ENCODE measurements around the gene PDZK1IP1.
A peak's percentile ranks its signal among the peaks of the same experiment; 100 is the strongest.
"Not testable (repeated sequence)": the region's sequence is repeated elsewhere in the genome, so short reads cannot be mapped to it uniquely, and the experiment has no call there.

The PDZK1IP1 gene

GRCh38 chr1:47160716-47161115 is 29.1 kb downstream of the PDZK1IP1 start:
- DNase-seq (ENCODE audit: insufficient read length, low spot score) (no peak), FAIRE-seq (no peak)
- TF ChIP-seq CTCF (IDR thresholded peaks at IDR 0.05; ENCODE audit: insufficient read depth, missing control alignments): no peak

GRCh38 chr1:47157957-47158356 is 31.9 kb downstream of the PDZK1IP1 start:
- not testable (repeated sequence) for FAIRE-seq; DNase-seq (ENCODE audit: insufficient read length, low spot score)

GRCh38 chr1:47156457-47156856 is 33.4 kb downstream of the PDZK1IP1 start:
- not testable (repeated sequence) for DNase-seq (ENCODE audit: insufficient read length, low spot score); FAIRE-seq

GRCh38 chr1:47149162-47149561 is 40.7 kb downstream of the PDZK1IP1 start:
- DNase-seq (ENCODE audit: insufficient read length, low spot score); FAIRE-seq: not testable (repeated sequence)

GRCh38 chr1:47147047-47147785 is 42.6 kb downstream of the PDZK1IP1 start:
- no peak for TF ChIP-seq CTCF (IDR thresholded peaks at IDR 0.05; ENCODE audit: insufficient read depth, missing control alignments)
- no peak for FAIRE-seq
- DNase-seq (ENCODE audit: insufficient read length, low spot score): no peak

- not testable (repeated sequence) for FAIRE-seq; DNase-seq (ENCODE audit: insufficient read length, low spot score)
Measured at GRCh38 chr1:47146495-47146894, 43.3 kb downstream of the PDZK1IP1 start.

- not testable (repeated sequence) for FAIRE-seq; DNase-seq (ENCODE audit: insufficient read length, low spot score)
- TF ChIP-seq CTCF (IDR thresholded peaks at IDR 0.05; ENCODE audit: insufficient read depth, missing control alignments): peak; percentile 7
Measured at GRCh38 chr1:47143654-47144053, 46.2 kb downstream of the PDZK1IP1 start.

- not testable (repeated sequence) for DNase-seq (ENCODE audit: insufficient read length, low spot score); FAIRE-seq
Measured at GRCh38 chr1:47140358-47140757, 49.5 kb downstream of the PDZK1IP1 start.

GRCh38 chr1:47137925-47138615 is 51.8 kb downstream of the PDZK1IP1 start:
- no peak for TF ChIP-seq CTCF (IDR thresholded peaks at IDR 0.05; ENCODE audit: insufficient read depth, missing control alignments)
- DNase-seq (ENCODE audit: insufficient read length, low spot score) (no peak), FAIRE-seq (no peak)

- TF ChIP-seq CTCF (IDR thresholded peaks at IDR 0.05; ENCODE audit: insufficient read depth, missing control alignments): no peak
- no peak for FAIRE-seq
- no peak for DNase-seq (ENCODE audit: insufficient read length, low spot score)
Measured at GRCh38 chr1:47137198-47137597, 52.6 kb downstream of the PDZK1IP1 start, which contains the start of gene CYP4A22. CYP4A22 (plus strand) TSS chr1:47137441; CDS start chr1:47137486, 45 bp downstream.

Measured in D721Med (cell line).